Measurements from ENCODE around the gene TAF15.

The TAF15 gene

DNA sequence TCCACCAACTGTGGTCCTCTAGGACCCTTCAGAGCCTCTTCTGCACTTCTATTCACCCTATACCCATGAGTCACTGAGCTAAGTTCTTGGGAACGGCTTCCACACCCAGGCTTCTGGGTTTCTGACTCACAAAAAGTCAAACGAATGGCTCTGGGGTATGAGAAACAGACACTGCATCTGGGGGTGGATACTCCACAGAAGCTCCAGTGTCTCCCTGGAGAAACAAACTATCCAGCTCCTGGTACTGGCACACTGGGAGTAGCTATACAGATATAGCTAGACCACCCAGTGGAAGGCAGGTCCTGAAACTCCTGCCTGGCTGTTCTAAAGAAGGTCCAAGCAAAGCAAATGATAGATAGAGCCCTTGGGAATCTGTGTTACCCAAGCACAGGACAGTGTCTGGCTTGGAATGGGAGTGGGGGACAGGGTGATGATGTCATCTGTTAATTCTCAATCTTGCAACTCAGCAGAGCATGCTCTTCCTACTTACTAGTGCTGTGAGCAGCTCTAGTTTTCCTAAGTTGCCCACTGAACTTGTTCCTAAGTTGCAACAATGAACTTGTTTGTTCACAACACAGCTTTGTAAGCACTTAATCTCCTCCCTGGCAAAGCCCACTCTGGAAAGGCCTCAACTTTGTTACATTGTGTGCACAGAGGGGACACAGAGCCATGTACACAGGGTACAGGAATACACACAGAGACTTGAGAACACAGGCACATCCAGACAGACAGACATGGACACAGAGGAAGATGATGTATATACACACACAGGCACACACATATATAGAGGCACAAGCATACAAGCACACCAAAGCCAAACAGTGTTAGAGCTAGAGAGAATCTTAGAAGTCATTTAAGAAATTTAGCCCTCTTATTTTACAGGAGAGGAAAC, 20.6 kb upstream of the TAF15 start:
- DNase-seq = no peak

DNA sequence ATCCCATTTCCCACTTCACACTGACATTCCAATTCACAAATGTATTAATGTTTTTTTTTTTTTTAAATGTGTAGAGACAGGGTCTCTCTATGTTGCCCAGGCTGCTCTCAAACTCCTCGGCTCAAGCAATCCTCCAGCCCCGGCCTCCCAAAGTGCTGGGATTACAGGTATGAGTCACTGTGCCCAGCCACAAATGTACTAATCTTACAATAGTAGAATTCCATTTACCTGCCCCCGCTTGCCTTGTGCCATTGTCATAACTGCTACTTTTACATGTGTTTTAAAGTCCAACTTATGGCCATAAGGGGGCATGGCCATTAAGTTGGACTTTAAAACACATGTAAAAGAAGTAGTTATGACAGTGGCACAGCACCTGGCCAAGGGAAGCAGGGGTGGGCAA, 18.4 kb upstream of the TAF15 start:
- DNase-seq = no peak

DNA sequence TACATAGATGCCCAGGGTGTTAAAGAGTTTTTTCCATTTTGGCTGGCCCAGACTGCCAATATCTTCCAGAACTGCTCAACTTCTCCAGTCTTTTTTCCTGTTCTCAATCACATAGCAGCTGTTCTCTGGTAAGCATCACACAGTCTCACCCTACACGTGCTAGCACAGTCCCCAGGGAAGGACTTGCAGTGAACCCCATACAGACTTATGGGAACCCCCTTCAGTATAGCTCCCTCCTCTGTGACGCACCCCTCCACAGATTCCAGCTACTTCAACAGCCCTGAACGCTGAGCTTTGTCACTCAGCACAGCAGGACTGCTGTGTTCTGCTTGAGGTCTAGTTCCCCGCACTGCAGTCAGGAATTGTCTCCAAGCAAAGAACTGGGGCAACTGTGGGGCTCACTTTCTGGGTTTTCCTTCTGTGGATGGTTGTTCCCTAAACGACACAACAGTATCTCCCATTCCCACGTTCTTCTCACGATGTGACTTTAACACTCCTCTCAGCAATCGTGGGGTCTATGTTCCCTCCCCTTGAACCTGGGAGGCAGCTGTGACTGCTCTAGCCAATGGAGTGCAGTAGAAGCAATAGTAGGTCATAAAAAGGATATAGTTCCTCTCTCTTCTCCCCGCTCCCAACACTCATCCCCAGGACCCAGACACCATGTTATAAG, 17.5 kb upstream of the TAF15 start:
- DNase-seq = no peak

DNA sequence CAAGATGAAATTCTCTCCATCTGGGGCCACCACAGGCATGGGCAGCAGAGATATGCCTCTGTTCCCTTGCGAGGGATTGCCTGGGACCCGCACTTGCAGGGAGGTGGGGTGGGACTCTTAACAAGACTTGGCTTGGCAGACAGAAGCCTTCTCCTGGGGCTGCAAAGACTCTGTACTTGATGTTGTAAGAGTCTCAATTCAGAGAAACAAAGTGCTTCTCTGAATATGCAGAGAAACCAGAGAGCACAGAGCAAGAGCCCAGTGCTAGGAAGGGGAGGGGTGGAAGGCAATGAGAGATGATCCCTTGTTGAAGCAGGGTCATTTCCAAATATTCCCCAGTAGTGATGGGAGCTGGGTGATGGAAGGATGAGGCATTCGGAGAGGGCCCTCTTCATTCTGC, 16.0 kb upstream of the TAF15 start:
- no peak for DNase-seq

DNA sequence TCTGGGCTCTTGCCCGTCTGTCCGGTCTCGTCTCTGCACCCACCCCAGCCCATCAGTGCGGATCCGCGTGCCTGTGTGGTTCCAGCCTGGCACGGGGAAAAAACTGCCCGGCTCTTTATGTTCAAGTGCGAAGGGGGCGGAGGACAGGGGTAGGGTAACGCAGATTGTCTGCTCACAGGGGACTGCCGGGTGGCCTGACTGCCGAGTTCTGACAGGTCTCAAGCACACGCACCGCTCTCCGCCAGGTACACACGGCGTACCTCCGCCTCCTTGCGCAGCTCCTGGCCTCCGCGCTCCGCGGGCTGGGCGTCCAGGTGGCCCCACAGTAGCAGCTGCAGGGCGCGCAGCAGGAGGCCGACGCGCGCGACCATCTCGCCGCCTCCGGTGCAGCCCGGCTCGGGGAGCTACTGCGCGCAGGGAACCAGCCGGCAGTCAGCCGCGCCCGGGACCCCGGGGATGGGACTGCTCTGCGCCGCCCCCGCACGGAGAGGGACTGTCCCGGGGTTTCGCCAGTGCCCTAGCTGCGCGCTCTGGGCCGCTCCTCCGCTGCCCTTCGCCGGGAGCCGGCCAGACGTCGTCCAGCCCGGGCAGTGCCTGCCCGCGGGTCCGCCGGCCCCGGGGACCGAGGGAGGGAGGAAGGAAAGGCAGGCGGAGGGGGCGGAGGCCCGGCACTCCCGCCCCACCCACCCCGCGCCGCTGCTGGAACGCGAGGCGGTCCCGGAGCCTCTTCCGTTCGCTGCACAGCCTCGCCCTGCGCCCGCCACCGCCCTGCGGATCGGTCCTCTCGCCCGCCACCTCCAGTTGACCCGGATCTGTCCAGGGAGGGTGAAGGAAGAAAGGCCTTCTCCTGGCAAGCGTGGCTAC, 14.0 kb upstream of the TAF15 start, which contains the start of gene MMP28:
Gene MMP28 (minus strand): TSS at position 635 of the 864 bp plus-strand sequence. CDS start 264 bp downstream, at position 371.
- peak; percentile 24 for DNase-seq

DNA sequence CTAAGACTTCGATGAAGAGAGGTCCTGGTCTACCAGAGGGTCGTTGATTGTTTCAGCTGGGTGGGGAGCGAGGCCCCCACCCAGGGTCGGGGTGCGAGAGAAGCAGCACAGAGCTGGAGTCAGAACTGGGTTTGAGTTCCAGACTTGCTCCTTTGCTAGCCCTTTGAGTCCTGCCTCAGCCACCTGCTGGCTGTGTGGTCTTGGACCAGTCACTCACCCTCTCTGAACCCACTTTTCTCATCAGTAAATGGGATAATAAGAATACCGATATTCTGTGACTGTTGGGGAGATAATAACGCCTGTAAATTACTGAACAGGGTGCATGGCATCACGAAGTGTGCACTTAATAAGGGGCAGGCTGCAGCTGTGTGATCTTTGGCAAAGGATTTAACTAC, 13.4 kb upstream of the TAF15 start:
- DNase-seq = no peak

DNA sequence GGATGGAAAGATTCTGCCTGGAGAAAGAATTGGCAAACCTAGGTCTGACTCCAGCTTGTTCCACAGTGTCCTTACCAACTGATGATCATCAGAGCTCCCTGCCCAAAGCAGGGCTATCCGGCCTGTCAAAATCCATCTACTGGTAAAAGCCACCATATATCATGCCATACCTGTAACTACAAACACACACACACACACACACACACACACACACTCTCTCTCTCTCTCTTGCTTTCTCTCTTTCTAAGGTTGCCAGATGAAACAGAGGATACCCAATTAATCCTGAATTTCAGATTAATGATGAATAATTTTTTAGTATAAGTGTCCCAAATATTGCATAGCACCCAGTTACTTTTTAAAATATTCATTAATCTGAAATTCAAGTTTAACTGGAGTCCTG, 12.3 kb upstream of the TAF15 start:
- no peak for DNase-seq

DNA sequence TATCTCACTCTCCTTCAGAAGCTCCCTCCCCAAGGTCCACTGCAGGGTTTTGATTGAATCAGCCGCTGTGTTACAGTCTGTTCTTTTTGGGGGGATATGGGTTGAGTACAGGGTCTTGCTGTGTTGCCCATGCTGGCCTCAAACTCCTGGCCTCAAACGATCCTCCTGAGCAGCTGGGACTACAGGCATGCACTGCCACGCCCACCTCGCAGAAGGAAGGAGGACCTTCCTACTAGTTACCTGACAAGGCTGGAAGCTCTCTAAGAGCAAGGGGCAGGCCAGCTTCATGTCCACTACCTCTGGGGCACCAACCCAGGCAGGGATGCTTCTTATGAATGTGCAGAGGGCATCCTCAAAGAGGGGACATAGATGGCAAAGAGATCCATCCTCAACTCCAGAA, 11.9 kb upstream of the TAF15 start:
- no peak for DNase-seq

DNA sequence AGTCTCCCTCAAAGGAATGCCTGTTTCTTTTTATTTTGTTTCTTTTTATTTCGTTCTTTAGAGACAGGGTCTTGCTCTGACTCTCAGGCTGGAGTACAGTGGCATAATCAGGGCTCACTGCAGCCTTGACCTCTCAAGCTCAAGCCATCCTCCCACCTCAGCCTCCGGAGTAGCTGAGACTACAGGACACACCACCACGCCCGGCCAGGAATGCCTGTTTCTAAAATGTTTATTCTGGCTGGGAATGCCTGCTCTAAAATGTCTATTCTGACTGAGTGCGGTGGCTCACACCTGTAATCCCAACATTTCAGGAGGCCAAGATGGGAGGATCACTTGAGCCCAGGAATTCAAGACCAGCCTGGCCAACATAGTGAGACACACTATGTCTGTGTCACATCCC, 11.4 kb upstream of the TAF15 start:
- no peak for DNase-seq

DNA sequence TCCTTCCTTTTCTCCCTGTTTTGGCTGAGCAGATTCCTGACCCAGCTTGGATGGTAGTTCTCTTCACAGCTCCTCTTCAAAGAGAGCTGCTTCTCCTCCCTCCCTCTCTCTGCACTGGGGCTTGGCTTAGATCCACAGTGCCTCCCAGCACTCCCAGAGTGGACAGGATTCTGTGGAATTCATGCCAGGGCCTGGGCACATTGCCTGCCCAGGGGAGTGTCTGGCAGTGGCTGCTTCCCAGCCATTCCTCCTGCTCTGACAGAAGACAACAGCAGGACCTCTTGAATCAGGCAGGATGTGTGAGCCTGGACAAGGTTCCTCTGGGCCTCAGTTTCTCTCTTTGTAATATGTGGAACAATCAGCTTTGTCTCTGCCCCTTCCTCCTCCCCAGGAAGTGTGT, 9.3 kb upstream of the TAF15 start:
- no peak for DNase-seq

DNA sequence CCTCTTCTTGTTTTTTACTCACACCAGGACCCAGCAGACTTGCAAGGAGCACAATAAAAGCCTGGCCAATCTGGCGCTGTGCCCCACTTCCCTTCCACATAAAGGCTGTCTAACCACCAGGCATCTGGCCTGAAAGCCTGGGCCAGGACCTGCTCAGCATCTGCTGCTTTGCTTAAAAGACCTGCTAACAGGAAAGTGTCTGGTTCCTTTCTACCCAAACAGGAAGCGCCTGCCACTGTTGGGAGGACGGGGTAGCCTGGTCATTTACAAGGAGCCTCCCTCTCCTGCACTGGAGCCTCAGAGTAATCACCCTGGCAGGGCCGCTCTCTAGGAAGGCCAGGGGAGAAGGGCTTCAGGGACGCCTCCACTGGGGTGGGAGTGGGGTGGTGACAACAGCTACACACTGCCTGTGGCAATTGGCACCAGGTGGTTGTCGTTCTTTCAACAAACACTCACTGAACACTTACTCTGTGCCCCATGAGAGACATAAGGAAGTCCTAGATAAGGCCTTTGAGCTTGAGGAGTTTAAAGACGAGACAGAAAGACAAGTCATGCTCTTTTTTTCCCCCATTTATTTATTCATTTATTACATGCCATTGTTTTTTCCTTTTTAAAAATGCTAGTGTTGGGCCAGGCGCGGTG, 7.6 kb upstream of the TAF15 start:
- no peak for DNase-seq

DNA sequence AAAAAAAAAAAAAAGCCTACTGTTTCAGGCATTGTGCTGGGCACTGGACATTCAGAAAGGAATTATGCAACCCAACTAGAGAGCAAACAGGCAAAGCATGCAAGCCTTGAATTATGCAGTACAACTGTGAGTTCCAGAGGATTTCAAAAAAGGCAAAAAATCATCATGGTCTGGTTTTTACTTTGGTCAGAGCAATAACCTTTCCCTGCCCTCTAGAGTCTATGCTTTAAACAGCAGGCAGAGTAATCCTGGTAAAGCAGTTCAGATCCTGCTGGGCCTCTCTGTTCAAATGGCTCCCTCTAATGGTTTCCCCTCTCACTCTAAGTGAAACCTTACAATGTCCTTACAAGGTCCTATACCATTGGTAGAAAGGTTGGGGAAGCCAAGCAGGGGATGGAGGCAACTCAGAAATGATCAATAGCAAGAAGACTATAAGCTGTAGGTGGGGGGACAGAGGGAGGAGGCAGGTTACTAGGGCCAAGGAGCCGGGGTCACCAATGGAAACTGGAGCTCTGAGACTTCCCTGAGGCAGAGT, 4.6 kb upstream of the TAF15 start:
- DNase-seq = peak; percentile 78

DNA sequence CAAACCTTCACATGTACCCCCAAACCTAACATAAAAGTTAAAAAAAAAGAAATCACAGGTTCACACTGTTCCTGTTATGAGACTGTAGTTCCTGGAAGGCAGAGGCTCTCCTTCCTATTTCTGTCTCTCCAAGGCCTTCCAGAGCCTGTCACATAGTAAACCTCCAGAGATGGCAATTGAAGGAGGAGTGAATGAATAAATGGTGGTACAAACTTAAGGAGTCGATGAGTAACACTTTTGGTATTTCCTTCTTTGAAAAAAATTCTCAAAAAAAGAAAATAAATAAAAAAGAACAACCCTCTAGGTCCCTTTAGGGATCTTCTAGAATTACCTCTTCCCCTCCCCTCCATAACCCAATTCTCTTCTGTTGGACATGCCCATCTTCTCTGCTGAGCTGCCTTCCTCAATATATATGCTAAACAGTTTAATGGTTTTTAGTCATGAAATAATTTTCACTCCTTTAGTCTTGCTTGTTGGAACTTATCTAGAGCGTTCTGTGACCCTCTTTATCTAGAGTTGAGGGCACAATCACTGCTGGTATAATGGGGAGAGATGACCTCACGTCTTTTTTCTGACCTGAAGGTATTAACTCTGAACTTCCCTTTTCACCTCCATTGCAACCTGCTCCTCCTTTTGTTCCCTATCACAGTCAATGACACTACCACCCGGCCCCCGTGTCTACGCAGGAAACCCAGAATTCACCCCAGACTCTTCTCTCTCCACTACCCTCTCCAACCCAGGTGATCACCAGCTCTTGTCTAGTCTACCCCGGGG, 1.7 kb upstream of the TAF15 start:
- DNase-seq = no peak

DNA sequence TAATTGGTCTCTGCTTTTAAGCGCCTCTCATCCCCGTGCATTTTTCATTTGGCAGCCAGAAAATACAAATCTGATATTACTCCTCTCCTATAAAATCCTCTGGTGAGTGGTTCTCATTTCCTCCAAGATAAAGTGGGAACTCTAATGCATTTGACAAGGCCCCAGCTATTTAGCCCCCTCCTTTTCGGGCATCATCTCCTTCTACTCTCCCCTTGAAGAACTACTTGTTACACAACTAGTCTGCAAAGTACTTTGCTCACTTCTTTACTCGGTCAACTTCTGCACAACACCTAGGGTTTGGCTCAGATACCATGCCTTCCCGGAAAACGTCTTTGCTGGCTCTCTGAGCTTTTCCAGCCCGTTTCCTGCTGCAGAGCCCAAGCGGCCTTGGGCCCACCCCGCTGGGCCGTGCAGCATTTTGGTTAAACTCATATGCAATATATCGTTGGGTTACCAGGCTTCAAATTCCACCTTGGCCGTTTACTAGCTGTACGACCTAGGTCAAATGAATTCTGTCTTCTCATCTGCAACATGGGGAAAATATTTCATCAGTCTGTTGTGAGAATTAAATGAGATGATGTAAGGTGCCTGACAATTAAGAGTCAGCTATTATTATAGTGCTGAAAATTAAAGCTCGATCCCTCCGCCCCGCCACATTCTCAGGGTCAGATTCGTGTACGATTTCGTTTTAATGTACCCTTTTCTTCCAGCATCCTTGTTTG, 883 bp upstream of the TAF15 start:
- no peak for DNase-seq

DNA sequence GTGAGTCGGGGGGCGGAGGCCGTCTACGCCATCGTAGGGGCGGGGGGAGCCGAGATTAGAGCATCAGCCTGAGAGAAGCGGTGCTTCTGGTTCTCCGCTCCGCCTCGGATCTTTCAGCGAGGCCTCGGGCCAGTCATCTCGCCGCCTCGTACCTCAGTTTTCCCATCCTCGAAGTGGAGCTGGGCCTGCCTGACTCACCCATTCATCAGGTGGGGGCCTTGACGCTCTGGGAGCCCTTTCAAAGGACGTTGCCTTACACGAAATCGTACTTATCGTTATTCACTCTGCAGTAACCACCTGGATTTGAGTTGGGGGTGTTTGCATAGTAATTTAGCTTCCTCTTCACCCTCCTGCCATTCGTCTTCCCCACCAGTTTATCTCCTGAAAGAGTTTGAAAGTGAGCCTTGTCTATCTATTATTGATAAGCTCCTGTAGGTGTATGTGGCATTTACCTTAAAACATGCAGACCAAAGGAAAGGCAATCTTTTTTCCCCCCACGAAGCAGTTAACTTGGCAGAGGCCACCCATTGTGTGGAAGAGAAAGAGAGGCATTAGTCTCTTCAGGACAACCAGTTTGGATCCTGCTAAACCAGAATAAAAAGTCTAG, 674 bp downstream of the TAF15 start:
- no peak for DNase-seq

DNA sequence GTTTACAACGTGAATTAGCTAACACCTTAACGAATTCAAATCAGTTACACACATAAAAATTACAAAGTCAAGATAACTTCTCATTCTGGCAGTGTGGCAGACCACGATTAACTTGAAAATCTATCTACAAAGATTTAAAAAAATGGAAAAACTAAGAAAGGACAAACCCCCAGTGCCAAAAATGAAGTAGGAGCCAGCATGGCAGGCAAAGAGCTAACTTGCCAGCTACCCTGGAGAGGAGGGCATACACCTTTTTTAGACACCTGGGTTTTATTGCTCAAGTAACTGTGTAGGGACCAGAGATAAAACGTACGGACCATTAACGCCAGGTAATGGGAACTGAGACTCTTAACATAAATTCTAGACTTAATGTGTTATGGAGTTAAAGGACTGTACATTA, 2.5 kb downstream of the TAF15 start:
- DNase-seq = no peak

DNA sequence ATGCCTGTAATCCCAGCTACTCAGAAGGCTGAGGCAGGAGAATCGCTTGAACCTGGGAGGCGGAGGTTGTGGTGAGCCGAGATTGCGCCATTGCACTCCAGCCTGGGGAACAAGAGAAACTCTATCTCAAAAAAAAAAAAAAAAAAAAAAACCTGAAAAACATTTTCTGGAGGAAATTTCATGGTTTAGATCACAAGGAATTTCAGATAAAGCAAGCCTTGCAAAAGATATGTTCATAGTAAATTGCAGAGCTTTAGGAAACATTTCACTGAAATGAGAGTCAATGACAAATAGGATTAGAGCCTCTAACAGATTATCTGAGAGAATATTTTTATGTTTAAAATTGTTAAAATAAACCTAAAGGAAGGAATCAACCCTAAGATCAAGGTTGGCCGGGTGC, 3.2 kb downstream of the TAF15 start:
- DNase-seq = no peak

DNA sequence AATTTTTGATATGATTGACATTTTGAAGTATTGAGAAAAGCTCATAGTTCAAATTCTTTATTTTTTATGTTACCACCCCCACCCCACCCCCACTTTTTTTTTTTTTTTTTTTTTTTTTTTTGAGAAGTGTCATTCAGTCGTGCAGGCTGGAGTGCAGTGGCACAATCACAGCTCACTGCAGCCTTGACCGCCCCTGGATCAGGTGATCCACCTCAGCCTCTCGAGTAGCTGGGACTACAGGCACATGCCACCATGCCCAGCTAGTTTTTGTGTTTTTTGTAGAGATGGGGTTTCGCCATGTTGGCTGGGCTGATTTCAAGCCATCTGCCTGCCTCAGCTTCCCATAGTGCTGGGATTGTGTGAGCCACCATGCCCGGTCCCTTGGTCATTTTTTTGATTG, 7.4 kb downstream of the TAF15 start:
- no peak for DNase-seq

DNA sequence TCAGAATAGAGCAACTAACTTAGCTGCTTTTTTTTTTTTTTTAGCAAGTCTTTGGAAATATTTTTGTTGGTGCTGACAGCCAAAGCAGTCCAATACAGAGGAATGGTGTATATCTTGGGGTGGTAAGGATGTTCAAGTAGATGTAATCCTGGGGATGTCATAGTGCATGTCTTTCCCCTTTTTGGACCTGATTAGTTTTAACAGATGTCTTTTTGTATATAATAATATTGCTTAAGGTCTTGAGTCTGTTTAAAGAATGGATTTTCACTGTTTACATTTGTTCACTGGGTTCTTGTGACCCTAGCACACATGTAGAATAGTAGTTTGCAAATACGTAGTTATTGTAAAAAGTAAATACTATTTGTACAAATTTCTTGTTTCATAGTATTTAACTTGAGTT, 7.9 kb downstream of the TAF15 start:
- no peak for DNase-seq

DNA sequence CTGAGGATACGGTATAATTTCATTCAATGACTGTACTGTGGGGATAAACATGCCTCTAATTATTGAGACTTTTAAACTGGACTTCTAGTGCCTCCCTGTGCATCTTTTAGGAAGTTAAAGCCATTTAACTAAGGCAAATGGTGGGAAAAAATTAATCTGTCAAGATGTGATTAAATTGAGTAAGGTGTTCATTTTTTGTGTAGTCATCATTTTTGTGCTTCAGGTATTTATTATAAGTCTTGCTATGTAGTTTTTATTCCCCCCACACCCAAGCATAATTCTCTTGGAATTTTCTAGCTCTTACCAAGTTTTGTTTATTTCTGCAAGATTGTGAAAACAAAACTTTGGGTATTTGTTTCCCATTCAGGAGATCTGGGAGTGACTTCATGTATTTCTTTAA, 10.2 kb downstream of the TAF15 start:
- no peak for DNase-seq

DNA sequence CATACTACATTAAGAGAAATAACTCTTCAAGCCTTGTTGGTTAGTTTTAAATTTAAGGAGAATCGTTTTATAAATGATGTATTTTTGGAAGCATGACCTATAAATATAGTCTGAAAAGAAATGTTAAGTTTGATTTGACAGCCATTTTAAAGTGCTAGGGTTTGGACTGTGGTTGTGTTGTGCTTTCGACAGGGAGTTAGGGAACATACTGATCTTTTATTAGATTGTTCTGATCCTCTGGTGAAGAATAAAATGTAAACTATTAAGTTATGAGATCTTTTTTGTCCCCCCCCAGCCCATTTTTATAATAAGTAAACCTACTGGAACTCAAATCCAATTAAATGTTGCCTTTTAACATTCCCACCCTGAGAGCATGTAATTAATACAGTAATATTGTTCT, 12.0 kb downstream of the TAF15 start:
- no peak for DNase-seq

Measured in NCI-H510A treated with DMSO at 0.1 percent for 48 hours (cell line).